Regular cardiac myocyte (primary cell): ENCODE data around the gene PRAC1. TPM values are rescaled to one million over a fixed set of nuclear protein-coding genes. Genes with fewer than 3 reads are reported as not detected.

Source experiments
- total RNA-seq: library from RNA; depleted of rRNA; stranded (reverse); fragments of >200 nt; gene quantifications from 2 replicates; pipeline ENCODE4 v1.2.3, GENCODE V29; 2014

Gene PRAC1
- total RNA-seq: not detected in 2 replicates

GRCh38 chr17:48722201-48722907, at the start of gene PRAC1:
Gene PRAC1, minus strand, starts transcription at chr17:48722518. Its CDS starts 126 bp downstream, at chr17:48722392.

DNA sequence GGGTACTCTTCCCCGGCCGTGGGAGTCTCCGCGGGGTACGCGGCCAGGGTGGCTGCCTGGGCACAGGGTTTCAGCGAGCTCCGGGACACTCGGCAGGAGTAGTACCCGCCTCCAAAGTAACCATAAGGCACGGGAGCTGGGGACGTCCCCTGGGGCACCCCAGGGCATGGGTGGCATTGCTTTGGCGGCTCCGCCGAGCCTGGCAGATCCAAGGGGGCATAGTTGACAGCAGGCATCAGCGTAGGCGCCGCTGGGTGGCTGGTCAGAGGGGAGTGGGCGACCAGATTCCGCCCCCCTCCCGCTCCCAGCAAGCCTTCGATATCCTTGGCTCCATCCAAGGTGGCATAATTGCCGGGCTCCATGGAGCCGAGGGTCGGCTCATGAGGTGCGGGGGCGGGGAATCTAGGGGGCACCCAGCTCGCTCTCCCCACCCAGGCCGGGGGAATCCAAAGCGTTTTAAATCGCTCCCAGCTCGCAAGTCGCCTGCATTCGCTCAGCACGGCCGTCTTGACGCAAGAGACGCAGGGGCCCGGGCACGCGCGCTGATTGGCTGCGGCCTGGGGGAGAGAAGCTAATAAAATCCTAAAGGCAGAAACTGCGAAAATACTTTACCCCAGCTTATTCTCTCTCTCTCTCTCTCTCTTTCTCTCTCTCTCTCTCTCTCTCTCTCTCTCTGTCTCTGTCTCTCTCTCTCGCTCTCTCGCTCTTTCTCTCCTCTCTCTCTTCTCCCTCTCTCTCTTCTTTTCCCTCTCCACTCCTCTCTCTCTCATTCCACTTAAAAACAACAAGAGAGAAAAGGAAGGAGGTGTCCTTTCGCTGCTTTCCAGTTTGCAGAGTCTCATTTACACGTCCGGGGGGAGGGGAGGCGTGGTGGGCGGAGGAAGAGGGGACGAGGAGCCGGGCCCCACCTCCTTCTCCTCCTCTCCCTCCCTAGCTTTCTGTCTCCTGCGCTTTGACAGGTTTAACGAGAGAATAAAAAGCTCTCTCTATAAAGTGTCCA, 6.2 kb upstream of the PRAC1 start, which contains the start of gene HOXB13:
Gene HOXB13 (minus strand): TSS at position 519 of the 1,000 bp plus-strand sequence. CDS start 157 bp downstream, at position 362.

GRCh38 chr17:48722915-48723422, 651 bp upstream of the PRAC1 start, which contains the start of gene PRAC2:
Gene PRAC2, plus strand, starts transcription at chr17:48723185. Its CDS starts 1,226 bp downstream, at chr17:48724411.

Other genes with a start within 250 kb of the PRAC1 start
- gene HOXB1, start 191.5 kb downstream of the PRAC1 start, total RNA-seq: 0.19 TPM in 1 of 2 replicates, not detected in the other
- gene HOXB2, start 177.4 kb downstream of the PRAC1 start, total RNA-seq: 3.1 and 6.5 TPM in 2 replicates
- 0.85 and 0.96 TPM in 2 replicates for gene HOXB4, start 144.2 kb downstream of the PRAC1 start, total RNA-seq
- gene HOXB3, start 132.3 kb downstream of the PRAC1 start, total RNA-seq: 0.85 and 3.5 TPM in 2 replicates
- under 0.01 TPM in 1 of 2 replicates, not detected in the other for gene HOXB5, start 128.7 kb downstream of the PRAC1 start, total RNA-seq
- gene HOXB6, start 117.5 kb downstream of the PRAC1 start, total RNA-seq: 0.28 and 0.38 TPM in 2 replicates
- 0.28 and 0.38 TPM in 2 replicates for gene HOXB7, start 111.5 kb downstream of the PRAC1 start, total RNA-seq
- under 0.01 TPM in 2 replicates for gene HOXB8, start 107.2 kb downstream of the PRAC1 start, total RNA-seq
- gene HOXB9, start 96.2 kb downstream of the PRAC1 start, total RNA-seq: under 0.01 and 0.19 TPM in 2 replicates
- not detected in 2 replicates for gene PRAC2, start 667 bp upstream of the PRAC1 start, total RNA-seq
- gene HOXB13, start 6.2 kb upstream of the PRAC1 start, total RNA-seq: not detected in 2 replicates
- gene TTLL6, start 94.7 kb upstream of the PRAC1 start, total RNA-seq: under 0.01 TPM in 1 of 2 replicates, not detected in the other
- 36.6 and 42.6 TPM in 2 replicates for gene CALCOCO2, start 108.5 kb upstream of the PRAC1 start, total RNA-seq
- gene ATP5MC1, start 170.3 kb upstream of the PRAC1 start, total RNA-seq: 38.9 and 116 TPM in 2 replicates
- 54.1 and 80.3 TPM in 2 replicates for gene UBE2Z, start 185.9 kb upstream of the PRAC1 start, total RNA-seq
- 63.7 and 217 TPM in 2 replicates for gene SNF8, start 222.3 kb upstream of the PRAC1 start, total RNA-seq
- not detected in 2 replicates for gene GIP, start 246.1 kb upstream of the PRAC1 start, total RNA-seq